Uterus (tissue), 2 donors: ENCODE results near the gene WDR75.

Experiments used
- POLR2A ChIP-seq, 2 donors: fragments of 450-650 bp; IDR thresholded peaks; one replicate each; pipeline ENCODE4 v1.6.1; 2016; ENCODE audit warnings: antibody characterized with exemption in 2 of 2, mild to moderate bottlenecking in 1 of 2, moderate library complexity in 1 of 2
- TF ChIP-seq, protein P1 (sequence below), 4 experiments: fragments of 200-600 bp in 2 of 4; fragments of 450-650 bp in 2 of 4; sonication (generic) in 2 of 4; IDR thresholded peaks; one replicate each; pipeline ENCODE4 v1.5.1; 2016 to 2019; ENCODE audit warnings: antibody characterized with exemption in 4 of 4, mild to moderate bottlenecking in 2 of 4, moderate library complexity in 1 of 4

DNA sequence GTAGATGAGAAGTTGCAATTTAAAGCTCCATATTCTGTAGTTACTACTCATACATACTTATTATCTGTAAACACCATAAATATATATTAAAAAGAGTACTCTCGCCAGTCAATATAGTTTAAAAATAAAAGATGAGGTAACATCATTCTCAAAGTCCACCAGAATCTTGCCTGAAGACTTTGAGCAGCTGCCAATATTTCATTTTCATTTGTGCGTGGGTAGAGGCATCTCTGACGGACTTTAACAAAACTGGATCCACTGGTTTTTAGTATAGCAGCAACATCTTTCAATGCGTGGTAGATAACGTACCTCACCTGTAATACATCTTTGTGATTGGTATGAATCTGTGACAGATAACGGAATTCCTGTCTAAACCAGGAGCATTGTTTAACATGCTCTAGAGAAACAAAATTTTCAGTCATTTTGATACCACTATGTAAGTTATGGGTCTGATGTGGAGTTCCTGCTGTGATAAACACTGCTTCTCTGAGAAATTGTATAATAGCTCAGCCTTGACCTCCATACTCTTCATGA is 45.0 kb downstream of the WDR75 start:
- TF ChIP-seq, protein P1, sequence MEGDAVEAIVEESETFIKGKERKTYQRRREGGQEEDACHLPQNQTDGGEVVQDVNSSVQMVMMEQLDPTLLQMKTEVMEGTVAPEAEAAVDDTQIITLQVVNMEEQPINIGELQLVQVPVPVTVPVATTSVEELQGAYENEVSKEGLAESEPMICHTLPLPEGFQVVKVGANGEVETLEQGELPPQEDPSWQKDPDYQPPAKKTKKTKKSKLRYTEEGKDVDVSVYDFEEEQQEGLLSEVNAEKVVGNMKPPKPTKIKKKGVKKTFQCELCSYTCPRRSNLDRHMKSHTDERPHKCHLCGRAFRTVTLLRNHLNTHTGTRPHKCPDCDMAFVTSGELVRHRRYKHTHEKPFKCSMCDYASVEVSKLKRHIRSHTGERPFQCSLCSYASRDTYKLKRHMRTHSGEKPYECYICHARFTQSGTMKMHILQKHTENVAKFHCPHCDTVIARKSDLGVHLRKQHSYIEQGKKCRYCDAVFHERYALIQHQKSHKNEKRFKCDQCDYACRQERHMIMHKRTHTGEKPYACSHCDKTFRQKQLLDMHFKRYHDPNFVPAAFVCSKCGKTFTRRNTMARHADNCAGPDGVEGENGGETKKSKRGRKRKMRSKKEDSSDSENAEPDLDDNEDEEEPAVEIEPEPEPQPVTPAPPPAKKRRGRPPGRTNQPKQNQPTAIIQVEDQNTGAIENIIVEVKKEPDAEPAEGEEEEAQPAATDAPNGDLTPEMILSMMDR (IDR thresholded peaks at IDR 0.05), result no peak
- no peak for TF ChIP-seq POLR2A (IDR thresholded peaks at IDR 0.05)
